ENCODE data around the gene ST8SIA6.
A peak's percentile ranks its signal among the peaks of the same experiment; 100 is the strongest.

The ST8SIA6 gene

DNA sequence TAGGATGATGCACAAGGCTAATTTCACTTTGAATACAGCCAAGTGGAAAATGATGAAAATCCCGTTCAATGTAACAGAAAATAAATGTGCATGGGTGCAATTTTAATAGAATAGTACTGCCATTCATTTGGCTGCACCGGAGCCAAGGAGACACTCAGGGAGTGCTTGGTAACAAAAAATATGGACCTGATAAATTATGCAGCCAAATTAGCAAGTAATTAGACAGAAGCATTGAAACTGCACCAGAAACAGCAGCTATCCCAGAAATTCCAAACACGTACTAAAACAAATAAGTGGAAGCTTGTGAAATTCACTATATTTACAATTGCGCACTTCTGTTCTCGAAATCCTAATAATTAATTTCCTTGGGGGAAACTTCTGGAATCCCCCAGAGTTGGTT, 31.5 kb downstream of the ST8SIA6 start:
- DNase-seq (ENCODE audit: insufficient read length) (no peak), FAIRE-seq (no peak)
- TF ChIP-seq POLR2AphosphoS5 (IDR thresholded peaks at IDR 0.05; ENCODE audit: low read depth, low read length) (no peak), POLR2A (IDR thresholded peaks at IDR 0.05; ENCODE audit: low read depth, low read length) (no peak), TAF1 (IDR thresholded peaks at IDR 0.05; ENCODE audit: borderline replicate concordance, low read depth, low read length) (no peak)

DNA sequence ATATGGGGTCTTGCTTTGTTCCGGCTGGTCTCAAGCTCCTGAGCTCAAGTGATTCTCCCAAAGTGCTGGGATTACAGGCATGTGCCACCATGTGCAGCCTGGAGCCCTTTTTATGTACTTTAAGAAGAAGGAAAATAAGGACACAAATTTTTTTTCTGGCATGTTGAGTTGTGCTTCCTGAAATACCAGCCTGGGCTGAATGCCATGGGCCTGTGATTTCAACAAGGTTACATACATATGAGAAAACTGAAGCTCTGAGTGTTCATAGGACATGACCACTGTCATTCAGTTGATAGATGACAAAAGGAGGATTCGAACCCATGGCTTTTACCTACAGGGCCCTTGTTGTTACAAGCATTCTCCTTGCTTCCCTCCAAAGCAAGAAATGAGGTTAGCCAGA, 36.1 kb downstream of the ST8SIA6 start:
- DNase-seq (ENCODE audit: insufficient read length) = no peak
- FAIRE-seq = no peak
- no peak for TF ChIP-seq POLR2A (IDR thresholded peaks at IDR 0.05; ENCODE audit: low read depth, low read length)
- TF ChIP-seq TAF1 (IDR thresholded peaks at IDR 0.05; ENCODE audit: borderline replicate concordance, low read depth, low read length) = no peak

DNA sequence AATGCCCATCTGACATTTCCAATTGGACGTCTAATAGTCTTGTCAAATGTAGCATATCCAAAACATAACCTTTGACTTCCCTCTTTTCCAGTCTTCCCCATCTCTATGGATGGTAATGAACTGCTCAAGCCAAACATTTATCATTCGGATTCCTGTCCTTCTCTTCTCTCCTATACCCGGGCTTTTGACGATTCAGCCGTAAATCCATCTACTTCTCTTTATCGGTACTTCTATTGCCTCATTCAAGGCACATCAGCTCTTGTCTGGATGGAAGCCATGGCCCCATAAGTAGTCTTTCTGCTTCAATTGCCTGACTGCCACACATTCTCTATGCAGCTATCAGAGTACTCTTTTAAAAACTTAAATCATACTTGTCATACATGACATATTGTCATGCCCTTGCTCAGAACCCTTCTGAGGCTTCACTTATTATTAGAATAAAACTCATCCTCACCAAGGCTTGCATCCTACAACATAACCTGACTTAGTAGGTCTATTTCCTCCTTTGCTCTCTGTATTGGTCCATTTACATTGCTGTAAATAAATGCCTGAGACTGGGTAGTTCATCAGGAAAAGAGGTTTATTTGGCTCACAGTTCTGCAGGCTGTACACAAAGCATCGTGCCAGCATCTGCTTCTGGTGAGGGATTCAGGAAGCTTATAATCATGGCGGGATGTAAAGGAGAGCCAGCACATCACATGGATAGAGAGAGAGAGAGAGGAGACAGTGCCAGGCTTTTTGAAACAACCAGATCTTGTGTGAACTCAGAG, 37.8 kb downstream of the ST8SIA6 start:
- FAIRE-seq = no peak
- no peak for DNase-seq (ENCODE audit: insufficient read length)
- no peak for TF ChIP-seq POLR2AphosphoS5 (IDR thresholded peaks at IDR 0.05; ENCODE audit: low read depth, low read length)

DNA sequence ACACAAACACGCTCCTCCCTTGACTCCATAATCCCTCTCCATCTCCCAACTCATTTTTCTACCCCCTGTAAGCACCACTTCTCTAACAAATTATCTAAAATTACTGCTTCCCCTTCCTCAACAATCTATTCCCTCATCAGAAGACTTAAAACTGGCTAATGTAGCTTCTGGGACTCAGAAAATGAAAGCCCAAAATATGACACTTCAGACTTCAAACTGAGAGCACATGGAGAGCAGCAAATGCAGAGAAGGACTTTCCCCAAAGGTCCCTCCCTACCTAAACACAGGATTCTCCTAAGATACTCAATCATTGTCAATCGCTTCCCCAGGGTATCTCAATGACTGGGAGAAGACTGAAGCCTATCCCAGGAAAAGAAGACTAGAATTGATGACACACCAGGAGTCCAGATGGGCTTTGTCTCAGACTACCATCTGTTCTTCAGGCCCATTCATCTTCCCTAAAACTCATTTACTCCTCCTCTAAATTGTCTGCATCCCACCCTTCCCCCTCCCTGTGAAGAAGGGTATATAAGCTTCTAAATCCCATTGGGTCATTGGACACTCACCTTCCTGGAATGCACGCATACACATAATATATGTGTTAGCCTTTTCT, 39.2 kb downstream of the ST8SIA6 start:
- FAIRE-seq = no peak
- no peak for DNase-seq (ENCODE audit: insufficient read length)
- TF ChIP-seq POLR2AphosphoS5 (IDR thresholded peaks at IDR 0.05; ENCODE audit: low read depth, low read length) (no peak), POLR2A (IDR thresholded peaks at IDR 0.05; ENCODE audit: low read depth, low read length) (no peak), TAF1 (IDR thresholded peaks at IDR 0.05; ENCODE audit: borderline replicate concordance, low read depth, low read length) (no peak)

DNA sequence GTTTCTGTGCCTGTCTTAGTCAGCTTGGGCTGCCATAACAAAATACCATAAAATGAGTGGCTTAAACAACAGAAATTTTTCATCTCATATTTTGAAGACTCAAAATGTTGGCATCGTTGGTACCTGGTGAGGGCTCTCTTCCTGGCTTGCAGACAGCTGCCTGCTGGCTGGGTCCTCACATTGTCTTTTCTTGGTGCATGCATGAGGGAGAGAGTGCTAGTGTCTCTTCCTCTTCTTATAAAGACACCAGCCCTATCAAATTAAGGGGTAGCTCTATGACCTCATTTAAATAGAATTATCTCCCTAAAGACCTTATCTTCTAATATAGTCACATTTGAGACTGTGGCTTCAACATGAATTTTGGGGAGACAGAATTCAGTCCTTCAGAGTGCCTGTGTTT, 39.9 kb downstream of the ST8SIA6 start:
- DNase-seq (ENCODE audit: insufficient read length) (no peak), FAIRE-seq (no peak)
- TF ChIP-seq POLR2A (IDR thresholded peaks at IDR 0.05; ENCODE audit: low read depth, low read length) (no peak), POLR2AphosphoS5 (IDR thresholded peaks at IDR 0.05; ENCODE audit: low read depth, low read length) (no peak), TAF1 (IDR thresholded peaks at IDR 0.05; ENCODE audit: borderline replicate concordance, low read depth, low read length) (no peak)

DNA sequence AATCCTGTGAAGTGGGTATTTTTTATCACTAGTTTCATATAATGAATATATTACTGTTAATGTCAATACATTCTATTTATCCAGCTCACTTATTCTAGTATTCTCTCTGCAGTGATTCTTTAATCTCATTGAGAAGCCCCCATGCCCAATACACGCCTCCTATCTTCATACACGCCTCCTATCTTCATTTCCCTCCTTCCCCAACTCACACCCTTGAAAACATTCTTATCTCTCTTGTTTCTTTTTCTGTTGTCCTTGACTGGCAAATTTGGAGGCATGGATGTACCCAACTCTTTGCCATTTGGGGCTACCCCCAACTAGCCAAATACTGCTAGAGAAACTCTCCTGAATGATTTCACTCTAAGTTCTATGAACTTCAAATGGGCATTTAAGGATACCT, 40.5 kb downstream of the ST8SIA6 start:
- no peak for DNase-seq (ENCODE audit: insufficient read length)
- no peak for FAIRE-seq
- no peak for TF ChIP-seq POLR2A (IDR thresholded peaks at IDR 0.05; ENCODE audit: low read depth, low read length)
- no peak for TF ChIP-seq TAF1 (IDR thresholded peaks at IDR 0.05; ENCODE audit: borderline replicate concordance, low read depth, low read length)
- TF ChIP-seq POLR2AphosphoS5 (IDR thresholded peaks at IDR 0.05; ENCODE audit: low read depth, low read length) = no peak

DNA sequence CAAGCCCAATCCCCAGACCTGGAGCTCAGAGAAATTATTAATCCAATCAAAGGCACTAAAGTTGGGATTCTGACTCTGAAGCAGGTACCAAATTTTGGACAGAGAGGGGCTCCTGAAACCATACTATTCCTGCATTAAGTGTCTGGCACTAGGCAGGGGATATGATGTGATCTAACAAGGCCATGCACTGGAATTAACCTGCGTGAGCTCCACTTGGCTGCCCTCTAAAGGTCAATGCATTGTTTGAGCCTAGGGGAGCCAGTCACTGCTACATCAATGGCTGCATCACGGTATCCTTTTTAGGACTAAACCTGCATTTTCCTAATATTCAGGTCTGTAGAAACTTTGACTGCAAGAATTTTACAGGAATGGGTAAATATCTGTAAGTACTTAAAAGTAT, 42.1 kb downstream of the ST8SIA6 start:
- DNase-seq (ENCODE audit: insufficient read length) = no peak
- no peak for TF ChIP-seq POLR2A (IDR thresholded peaks at IDR 0.05; ENCODE audit: low read depth, low read length)
- TF ChIP-seq TAF1 (IDR thresholded peaks at IDR 0.05; ENCODE audit: borderline replicate concordance, low read depth, low read length) = no peak
- no peak for TF ChIP-seq POLR2AphosphoS5 (IDR thresholded peaks at IDR 0.05; ENCODE audit: low read depth, low read length)
- FAIRE-seq = no peak

DNA sequence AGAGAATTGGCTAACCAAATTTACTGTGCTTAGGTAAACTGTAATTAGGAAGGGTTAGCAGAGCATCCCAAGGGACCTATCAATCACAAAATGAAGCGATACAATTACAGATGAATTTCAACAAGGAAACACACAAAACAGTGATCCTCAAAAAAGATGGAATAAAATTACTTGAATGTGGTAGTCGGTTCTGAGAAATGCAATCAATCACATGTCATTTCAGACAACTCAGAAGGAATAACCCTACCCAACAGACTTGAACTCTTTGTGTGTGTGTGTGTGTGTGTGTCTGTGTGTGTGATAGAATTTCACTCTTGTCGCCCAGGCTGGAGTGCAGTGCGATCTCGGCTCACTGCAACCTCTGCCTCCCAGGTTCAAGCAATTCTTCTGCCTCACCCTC, 43.5 kb downstream of the ST8SIA6 start:
- no peak for FAIRE-seq
- DNase-seq (ENCODE audit: insufficient read length) = no peak
- TF ChIP-seq POLR2A (IDR thresholded peaks at IDR 0.05; ENCODE audit: low read depth, low read length) = no peak
- TF ChIP-seq TAF1 (IDR thresholded peaks at IDR 0.05; ENCODE audit: borderline replicate concordance, low read depth, low read length) = no peak
- no peak for TF ChIP-seq POLR2AphosphoS5 (IDR thresholded peaks at IDR 0.05; ENCODE audit: low read depth, low read length)

DNA sequence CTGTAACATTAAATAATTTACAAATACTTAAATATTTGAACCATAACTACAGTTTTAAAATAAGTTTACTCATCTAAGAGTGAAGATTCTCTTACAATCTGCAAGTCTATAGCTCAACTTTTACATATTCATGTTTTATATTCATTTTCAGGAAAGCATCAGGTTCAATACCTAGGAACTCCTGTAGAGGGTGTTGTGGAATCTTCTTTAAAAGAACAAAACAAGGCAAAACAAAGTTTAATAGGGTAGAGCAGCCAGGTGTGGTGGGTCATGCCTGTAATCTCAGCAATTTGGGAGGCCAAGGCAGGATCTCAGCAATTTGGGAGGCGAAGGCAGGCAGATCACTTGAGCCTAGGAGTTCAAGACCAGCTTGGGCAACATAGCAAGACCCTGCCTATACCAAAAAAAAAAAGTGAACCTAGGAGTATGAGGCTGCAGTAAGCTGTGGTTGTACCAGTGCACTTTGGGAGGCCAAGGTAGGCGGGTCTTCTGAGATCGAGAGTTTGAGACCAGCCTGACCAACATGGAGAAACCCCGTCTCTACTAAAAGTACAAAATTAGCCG, 45.1 kb downstream of the ST8SIA6 start:
- DNase-seq (ENCODE audit: insufficient read length) (no peak), FAIRE-seq (peak; percentile 14)
- TF ChIP-seq POLR2AphosphoS5 (IDR thresholded peaks at IDR 0.05; ENCODE audit: low read depth, low read length) (no peak), TAF1 (IDR thresholded peaks at IDR 0.05; ENCODE audit: borderline replicate concordance, low read depth, low read length) (no peak), POLR2A (IDR thresholded peaks at IDR 0.05; ENCODE audit: low read depth, low read length) (no peak)

DNA sequence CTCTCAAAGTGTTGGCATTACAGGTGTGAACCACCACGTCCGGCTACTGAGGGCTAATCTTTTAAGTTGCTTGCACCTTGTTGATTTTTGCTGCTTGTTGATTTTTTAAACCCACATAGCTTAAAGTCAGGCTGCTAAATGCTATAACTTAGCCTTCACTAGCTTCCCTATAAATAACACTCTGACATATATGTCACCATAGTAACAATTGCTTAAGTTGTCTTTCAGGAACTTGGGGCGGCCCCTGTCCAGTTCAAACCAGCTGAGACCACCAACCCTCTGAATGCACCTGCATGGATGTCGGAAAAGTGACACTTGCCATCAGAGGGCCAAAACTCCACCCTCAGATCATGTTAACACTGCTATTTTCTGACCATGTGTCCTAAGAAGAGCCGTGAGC, 47.3 kb downstream of the ST8SIA6 start:
- no peak for DNase-seq (ENCODE audit: insufficient read length)
- FAIRE-seq = no peak
- TF ChIP-seq POLR2AphosphoS5 (IDR thresholded peaks at IDR 0.05; ENCODE audit: low read depth, low read length) (no peak), POLR2A (IDR thresholded peaks at IDR 0.05; ENCODE audit: low read depth, low read length) (no peak), TAF1 (IDR thresholded peaks at IDR 0.05; ENCODE audit: borderline replicate concordance, low read depth, low read length) (no peak)

DNA sequence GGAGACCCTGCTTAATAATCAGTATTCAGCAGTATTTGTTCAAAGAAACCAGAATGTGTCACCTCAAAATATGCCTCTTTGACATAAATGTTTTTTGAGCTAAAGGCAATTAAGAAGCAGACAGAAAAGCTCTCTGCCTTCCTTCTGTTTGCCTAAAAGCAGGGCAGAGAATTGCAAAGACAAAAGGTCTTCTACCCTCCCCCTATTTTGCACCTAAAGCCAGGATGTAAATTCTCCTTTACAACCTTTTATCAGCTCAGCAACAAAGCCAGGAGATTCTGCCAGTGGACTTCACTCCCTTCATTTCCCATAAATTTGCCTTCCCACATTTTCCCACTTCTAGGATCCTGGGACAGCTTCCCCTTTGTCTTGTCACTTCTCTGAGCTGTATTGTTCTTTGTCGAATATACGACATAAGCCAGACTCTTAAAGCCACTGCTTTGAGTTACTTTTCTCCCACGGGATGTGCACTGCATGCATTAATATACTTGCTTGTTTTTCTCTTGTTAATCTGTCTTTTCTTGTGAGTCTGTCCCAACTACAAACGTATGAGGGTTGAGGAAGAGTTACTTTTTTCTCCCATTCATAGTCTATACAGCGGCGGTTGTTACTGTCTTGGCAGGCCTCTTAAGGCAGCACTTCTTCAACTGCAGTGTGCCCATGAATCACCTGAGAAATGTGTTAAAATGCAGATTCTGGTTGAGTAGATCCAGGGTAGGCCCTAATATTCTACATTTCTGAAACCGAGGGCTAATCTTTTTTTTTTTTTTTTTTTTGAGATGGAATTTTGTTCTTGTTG, 48.2 kb downstream of the ST8SIA6 start:
- DNase-seq (ENCODE audit: insufficient read length) (no peak), FAIRE-seq (no peak)
- no peak for TF ChIP-seq POLR2A (IDR thresholded peaks at IDR 0.05; ENCODE audit: low read depth, low read length)
- no peak for TF ChIP-seq POLR2AphosphoS5 (IDR thresholded peaks at IDR 0.05; ENCODE audit: low read depth, low read length)
- TF ChIP-seq TAF1 (IDR thresholded peaks at IDR 0.05; ENCODE audit: borderline replicate concordance, low read depth, low read length) = no peak
